Astrocyte of the cerebellum (primary cell): ENCODE measurements around the gene MICAL3.

Source experiments
- DNase-seq: peaks from one replicate; pipeline ENCODE4 v3.0.0-alpha.2; 2011; ENCODE audit warnings: low read depth
- H3K4me3 ChIP-seq: 2 replicates; pipeline ENCODE4 v1.5.1; 2011; ENCODE audit warnings: mild to moderate bottlenecking, low read depth, low read length, moderate library complexity
- in situ Hi-C: cut with HindIII; loops from 2 replicates; pipeline ENCODE4 v1.10.0; 2017; ENCODE audit warnings: low sequenced_read_pairs
- TF ChIP-seq, protein P1 (sequence below): IDR thresholded peaks from 2 replicates; pipeline ENCODE4 v1.5.1; 2012; ENCODE audit warnings: low read length, low read depth, moderate library complexity, mild to moderate bottlenecking; ENCODE audit errors: missing control alignments

The MICAL3 gene

DNA sequence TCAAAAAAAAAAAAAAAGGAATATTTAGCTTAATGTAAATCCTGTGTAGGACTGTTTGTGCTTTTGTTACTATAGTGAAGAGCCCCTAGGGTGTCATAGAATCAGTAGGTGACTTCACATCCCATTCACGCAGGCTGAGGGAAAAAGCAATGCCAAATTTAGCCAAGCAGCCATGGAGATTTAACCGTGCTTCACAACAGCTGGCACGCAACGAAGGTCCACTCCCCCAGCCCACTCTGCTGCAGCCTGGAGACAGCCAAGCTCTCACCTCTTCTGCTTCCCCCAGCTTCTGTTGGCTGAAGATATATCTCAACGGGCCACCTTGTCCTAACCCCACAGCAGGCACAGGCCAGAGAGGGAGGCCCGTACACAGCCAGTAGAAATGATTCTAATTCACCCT is 171.3 kb downstream of the MICAL3 start:
- TF ChIP-seq, protein P1, sequence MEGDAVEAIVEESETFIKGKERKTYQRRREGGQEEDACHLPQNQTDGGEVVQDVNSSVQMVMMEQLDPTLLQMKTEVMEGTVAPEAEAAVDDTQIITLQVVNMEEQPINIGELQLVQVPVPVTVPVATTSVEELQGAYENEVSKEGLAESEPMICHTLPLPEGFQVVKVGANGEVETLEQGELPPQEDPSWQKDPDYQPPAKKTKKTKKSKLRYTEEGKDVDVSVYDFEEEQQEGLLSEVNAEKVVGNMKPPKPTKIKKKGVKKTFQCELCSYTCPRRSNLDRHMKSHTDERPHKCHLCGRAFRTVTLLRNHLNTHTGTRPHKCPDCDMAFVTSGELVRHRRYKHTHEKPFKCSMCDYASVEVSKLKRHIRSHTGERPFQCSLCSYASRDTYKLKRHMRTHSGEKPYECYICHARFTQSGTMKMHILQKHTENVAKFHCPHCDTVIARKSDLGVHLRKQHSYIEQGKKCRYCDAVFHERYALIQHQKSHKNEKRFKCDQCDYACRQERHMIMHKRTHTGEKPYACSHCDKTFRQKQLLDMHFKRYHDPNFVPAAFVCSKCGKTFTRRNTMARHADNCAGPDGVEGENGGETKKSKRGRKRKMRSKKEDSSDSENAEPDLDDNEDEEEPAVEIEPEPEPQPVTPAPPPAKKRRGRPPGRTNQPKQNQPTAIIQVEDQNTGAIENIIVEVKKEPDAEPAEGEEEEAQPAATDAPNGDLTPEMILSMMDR: no peak
- no peak for DNase-seq
- in situ Hi-C loops: no loop called here
- H3K4me3 ChIP-seq: no peak overlapping the region

DNA sequence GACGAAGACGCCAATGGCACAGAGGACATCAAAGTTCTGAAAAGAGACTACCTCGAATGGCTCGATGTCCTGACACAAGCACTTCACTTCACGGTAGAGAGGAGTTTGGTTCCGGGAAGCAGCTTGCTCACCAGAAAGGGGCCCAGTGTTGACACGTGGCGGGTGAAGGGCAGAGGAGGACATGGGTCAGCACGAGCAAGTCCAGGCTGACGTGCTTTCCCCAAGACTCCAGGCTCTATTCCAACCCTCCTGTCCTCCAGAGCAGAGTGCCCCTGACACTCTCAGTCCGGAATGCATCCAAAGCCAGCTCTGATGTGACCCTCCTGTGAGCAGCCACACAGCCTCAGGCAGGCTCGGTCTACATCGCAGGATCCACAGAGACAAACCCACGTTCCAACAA is 172.6 kb downstream of the MICAL3 start:
- in situ Hi-C loops: no loop called here
- no peak for DNase-seq
- TF ChIP-seq, protein P1: no peak
- H3K4me3 ChIP-seq: no peak overlapping the region

DNA sequence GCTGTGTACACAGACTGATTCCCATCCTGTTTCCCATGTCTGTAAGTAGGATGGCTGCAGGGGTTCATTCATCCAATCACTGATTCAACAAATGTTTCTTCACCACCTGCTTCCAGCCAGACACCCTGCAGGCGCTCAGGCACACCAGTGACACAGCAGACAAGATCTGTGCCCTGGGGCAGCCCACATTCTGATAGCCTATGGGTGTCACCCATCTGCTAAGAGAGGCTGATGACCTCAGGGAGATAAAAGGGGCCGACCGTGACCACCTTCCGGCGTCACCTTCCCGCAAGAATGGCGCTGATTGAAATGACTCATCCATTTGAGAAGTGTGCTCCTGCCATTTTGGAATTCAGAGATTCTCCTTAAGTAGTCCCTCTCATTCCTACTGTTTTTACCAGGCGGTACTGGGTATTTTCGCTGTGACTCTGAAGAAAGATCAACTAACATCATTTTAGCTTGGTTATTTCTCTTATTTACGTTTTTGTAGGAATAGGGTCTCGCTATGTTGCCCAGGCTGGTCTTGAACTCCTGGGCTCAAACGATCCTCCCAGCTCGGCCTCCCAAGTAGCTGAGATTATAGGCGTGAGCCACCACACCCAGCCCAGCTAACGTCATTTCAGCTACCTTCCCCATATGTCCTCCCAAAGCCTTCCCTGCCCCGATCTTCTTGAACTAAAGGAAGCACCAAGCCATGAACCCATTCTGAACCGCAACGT is 176.8 kb downstream of the MICAL3 start:
- in situ Hi-C loops: no loop called here
- H3K4me3 ChIP-seq: no peak overlapping the region
- no peak for DNase-seq
- TF ChIP-seq, protein P1: no peak

DNA sequence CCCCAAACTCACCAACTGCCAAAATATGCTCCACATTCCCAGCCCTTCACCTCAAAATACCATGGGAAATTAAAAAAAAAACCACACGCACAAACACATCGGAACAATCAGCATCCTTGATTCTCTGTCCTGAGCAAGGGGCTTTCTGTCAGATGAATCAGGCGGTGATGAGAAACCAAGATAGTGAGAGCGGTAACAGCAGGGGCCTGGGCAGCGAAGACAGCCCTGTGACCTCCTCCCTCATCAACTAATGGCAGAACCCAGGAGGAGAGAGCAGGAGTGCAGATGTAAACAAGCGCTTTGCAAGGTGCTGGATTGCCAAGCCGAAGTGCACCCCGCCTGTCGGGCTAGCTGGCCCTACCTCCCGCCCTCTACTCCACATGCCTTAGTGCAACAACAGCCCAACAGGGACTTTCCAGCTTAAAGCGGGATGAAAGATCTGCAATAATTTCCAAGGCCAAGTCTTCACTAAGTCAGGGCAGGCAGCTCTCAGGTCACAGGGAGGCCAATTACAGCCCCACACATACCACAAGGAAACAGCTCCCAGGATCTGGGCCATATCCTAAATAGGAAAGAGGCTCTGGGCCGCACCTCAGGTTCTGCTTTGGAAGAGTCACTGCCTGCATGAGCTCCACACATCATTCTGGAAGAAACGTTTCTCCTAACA is 177.9 kb downstream of the MICAL3 start:
- in situ Hi-C loops: no loop called here
- TF ChIP-seq, protein P1: no peak
- DNase-seq: no peak
- no peak overlapping the region for H3K4me3 ChIP-seq

DNA sequence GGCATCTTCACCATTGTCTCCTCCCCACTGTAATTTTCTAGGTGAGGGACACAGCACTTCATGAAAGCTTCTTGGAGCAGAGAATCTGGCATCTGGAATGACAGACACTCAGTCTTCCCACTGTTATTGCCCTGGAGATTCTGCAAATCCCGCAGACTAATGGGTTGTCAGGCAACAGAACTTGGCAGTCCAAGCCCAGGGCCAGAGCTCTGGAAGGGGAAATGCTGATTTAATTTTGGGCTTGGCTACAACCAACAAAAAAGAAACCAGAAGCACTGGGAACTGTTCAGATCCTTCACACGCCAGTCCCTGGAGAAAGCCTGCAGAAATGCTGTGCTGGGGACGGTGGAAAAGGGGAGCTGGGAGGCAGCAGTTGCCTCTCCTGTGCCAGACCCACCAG is 178.6 kb downstream of the MICAL3 start:
- DNase-seq: no peak
- in situ Hi-C loops: no loop called here
- H3K4me3 ChIP-seq: no peak overlapping the region
- TF ChIP-seq, protein P1: no peak

DNA sequence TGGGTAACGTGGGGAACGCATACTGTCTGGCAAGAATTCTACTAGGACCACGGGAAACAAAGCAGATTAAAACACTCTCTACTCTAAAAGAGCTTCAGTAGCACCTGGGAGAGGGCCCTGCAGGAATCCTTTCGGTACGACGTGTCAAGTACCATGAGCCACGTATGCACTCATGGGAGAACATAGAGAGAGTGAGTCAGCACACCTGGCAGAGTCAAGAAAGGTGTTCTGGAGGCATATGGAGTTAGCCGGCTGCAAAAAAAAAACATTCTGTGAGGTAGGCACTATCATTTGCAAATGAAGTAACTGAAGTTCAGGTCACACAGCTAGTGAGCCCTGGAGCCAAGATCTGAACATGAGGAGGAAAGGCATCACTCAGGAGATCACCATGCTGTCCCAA is 179.0 kb downstream of the MICAL3 start:
- no peak for DNase-seq
- in situ Hi-C loops: no loop called here
- no peak overlapping the region for H3K4me3 ChIP-seq
- TF ChIP-seq, protein P1: no peak
